ENCODE measurements around the gene ANKRD28.

GRCh38 chr3:15636028-15636709, 161.6 kb downstream of the ANKRD28 start:
- no peak for TF ChIP-seq CTCF (conservative IDR thresholded peaks at IDR 0.05; ENCODE audit: low read length)
- no peak for TF ChIP-seq EZH2phosphoT487 (IDR thresholded peaks at IDR 0.05; ENCODE audit: borderline replicate concordance)
